ENCODE results near the gene EML4.

Gene EML4

DNA sequence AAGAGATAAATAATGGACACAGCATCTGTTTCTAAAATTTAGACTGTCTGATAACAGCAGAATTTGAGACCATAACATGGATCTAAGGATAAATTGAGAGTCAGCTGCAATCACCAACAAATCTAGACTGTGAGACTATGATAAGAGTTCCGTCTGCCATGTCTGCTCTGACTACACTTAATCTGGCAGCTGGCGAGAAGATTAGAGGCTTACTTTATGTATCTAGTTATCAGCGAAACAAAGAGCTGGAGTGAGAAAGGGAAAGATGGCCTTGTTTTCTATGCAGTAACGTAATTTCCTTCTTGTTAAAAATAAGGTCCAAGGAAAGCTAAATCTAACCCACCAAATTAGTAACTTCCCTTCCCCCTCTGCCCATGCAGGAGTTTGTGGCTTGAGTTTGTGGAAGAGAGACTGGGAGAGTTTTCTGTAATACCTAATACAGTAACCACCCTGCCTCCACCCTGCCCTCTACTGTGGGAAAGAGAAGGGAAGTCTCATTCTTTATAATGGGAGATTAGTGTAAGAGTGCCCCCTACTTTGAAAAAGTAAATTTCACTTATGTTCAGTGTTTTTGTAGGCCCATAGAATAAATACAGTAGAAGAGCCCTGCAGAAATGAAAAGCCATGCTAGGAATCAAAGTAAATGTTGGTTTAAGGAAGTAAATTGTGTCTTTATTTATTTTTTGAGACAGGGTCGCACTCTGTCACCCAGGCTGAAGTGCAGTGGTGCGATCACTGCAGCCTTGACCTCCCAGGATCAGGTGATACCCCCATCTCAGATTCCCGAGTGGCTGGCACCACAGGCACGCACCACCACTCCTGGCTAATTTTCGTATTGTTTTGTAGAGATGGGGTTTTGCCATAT lies 27.5 kb downstream of the EML4 start:
- DNase-seq (ENCODE audit: low spot score) = peak; percentile 64

DNA sequence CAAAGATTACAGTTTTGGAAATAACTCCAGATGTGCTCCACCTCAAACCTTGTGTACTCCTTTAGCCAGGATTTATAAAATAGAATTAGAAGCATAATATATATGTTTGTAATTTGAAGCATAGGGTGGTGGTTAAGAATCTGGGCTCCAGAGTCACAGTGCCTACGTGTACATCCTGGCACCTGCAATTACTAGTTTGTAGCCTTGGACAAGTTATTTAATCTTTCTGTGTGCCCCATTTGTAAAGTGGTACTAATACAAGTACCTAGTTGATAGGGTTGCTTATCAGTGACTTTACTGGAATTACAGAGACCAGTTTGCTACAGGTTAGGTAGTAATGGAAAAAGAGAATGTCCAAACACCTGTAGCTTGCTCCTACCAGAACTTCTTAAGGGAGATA lies 28.6 kb downstream of the EML4 start:
- no peak for DNase-seq (ENCODE audit: low spot score)

DNA sequence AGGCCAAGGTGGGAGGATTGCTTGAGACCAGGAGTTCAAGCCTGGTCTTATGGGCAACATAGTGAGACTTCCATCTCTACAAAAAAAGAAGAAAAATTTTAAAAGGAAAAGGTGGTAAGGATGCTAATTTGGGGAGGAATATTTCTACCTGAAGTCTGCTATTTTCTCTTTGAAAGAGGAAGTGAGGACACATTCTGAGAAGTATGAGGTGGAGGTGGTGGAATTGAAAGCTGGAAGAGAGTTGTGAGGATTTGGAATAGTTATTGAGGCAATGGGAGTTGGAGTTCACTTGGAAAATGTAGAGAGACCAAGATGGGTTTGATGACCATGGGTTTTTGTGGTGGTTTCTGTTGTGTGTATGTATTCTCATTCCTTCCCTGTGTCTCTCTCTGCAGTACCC lies 29.3 kb downstream of the EML4 start:
- no peak for DNase-seq (ENCODE audit: low spot score)

DNA sequence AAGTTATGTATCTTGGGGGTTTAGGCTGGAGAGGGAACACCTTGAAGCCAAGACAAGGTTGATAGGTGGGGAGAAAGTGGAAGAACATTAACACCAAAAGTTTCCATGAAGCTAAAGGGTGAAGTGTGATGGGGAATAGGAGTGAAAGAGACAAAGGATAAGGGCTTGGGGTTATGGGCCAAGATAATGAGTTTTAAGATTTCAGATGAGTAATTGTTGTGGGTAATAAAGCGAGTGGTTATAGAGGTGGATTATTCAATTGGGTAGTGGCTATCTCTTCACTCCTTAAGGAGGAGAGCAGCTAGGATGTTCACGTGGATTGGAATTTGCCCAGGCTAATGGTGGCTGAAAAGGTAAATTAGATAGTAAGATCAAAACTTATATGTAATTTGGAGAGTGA lies 29.8 kb downstream of the EML4 start:
- no peak for DNase-seq (ENCODE audit: low spot score)

DNA sequence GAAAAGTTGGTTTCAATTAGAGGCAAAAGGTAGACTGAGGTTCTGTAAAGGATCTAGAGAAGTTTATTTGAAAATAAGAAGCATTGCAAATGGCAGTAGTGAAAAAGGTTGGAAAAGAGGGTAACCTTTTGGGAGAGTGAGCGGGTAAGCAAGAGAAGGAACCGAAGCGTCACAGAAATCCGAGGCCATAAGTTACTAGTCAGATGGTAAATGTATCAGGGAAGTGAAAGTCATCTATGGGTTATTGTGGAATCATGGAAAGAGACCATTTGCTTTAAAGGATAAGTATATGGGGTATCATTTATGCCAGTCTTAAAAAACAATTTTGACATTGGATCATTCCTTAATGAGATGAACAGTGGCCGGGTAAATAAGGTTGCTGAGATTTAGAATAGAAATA lies 30.5 kb downstream of the EML4 start:
- DNase-seq (ENCODE audit: low spot score) = no peak

DNA sequence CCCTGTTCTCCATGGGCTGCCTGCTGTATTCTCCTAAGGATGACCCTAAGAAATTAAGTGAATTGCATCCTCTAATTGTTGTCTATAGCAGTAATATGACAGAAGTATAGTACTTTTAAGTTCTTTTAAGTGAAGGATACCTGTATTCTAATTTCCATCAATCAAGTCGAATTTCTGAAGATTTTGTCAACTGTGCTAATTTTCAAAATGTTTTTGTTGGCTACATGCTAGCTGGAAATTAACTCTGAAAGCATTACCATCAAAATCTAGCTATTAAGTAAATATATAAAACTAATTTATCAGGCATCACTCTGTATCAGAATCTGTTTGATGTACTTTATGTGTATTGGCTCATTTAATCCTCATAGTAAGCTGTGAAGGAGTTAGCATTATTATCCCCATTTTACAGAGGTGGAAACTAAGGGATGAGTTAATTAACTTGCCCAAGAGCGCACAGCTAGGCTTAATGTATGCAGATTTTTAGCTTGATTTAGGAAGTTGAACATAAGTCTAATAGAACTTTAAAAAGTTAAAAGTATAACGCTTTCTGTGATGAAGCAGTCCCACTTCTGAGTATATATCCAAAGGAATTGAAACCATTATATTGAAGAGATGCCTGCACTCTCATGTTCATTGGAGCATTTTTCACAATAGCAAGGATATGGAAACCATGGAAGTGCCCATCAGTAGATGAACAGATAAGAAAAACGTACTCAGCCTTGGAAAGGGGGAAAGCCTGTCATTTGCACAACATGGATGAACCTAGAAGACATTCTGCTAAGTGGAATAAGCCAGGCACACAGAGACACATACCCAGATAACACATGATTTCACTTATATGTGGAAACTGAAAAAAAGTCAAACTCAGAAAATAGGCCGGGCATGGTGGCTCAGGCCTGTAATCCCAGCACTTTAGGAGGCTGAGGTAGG lies 32.0 kb downstream of the EML4 start:
- no peak for DNase-seq (ENCODE audit: low spot score)

DNA sequence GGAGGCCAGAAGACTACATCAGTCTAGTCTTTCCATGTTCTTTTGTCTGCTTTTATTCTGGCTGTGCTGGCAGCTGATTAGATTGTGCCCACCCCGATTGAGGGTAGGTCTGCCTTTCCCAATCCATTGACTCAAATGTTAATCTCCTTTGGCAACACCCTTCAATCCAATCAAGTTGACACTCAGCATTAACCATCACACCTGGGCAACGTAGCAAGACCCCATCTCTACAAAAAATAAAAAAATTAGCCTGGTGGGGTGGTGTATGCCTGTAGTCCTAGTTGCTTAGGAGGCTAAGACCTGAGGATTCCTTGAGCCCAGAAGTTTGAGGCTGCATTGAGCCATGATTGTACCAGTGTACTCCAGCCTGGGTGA lies 33.5 kb downstream of the EML4 start:
- no peak for DNase-seq (ENCODE audit: low spot score)

DNA sequence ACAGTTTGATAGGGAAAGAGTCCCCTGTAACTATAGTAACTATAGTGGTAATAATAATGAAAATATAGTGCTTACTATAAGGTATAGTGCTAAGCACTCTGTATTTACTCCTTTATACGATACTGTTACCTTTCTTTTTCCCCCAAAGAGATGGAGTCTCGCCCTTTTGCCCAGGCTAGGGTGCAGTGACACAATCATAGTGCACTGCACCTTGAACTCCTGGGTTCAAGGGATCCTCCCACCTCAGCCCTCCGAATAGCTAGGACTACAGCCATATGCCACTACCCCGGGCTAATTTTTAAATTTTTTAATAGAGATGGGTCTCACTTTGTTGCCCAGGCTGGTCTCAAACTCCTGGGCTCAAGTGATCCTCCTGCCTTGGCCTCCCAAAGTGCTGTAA lies 34.6 kb downstream of the EML4 start:
- no peak for DNase-seq (ENCODE audit: low spot score)

DNA sequence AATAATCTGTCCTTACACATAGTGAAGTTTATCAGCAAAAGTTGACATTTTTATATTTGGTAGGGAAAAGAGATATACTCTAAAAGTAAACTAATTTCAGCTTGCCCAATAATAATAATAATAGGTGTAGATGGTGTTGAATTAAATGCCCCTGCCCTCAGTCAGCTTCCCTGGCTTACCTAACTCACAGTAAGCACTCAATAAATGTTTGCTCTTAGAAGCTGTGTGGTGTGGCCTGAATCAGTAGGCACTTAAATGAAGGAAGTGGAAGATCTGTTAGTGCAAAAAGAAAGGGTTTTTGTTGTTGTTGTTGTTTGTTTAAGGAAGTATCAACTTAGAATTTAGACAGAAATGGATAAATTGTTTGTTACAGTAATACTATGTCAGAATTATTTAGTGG lies 36.2 kb downstream of the EML4 start:
- DNase-seq (ENCODE audit: low spot score) = no peak

DNA sequence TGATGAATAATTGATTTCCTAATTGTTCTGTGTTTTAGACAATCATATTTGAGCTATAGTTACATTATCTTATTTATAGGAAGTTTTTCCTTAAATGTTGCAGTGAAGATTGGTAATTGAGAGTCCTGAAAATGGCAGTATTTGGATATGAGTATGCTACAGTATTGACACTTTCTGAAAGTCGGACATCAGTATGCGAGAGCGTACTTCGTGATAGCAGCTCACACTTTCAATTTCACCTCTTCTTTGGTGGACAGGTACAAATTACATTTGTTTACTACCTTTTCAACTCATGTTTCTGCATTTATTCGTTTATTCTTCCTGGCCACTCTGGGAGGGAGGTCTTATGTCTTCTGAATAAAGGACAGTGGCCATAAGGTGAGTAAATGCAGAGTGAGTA lies 38.7 kb downstream of the EML4 start:
- no peak for DNase-seq (ENCODE audit: low spot score)

DNA sequence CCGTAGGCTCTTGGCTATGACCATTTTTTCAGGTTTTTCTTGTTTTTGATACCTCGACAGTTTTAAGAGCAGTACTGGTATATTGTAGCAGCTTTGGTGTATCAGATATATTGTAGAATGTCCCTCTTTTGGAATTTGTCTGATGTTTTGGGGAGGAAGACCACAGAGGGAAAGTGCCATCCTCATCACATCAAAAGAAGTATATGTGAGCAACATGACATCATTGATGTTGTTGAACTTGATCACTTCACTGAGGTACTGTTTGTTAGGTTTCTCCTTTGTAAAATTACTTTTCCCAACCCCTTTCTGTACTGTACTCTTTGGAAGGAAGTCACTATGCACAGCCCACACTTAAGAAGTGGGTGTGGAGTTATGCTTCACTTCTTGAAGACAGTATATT lies 41.0 kb downstream of the EML4 start:
- DNase-seq (ENCODE audit: low spot score) = no peak

DNA sequence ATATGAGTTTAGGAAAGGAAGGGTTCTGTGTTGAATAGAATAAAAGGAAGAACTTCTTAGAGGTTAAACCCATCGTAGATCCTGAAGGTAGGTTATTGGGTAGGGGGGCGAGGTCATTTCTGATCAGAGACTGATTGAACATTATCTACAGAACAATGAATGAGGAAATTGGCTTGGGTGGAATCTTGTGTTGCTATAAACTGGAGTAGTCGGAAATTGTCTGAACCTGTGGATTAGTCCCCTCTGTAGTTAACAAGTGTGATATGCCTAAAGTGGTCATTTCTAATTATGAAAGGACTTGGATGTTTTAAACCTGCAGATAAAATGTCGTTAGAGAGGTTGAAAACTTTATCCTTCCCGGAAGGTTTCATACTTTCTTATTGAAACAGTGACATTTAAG lies 42.1 kb downstream of the EML4 start:
- no peak for DNase-seq (ENCODE audit: low spot score)

DNA sequence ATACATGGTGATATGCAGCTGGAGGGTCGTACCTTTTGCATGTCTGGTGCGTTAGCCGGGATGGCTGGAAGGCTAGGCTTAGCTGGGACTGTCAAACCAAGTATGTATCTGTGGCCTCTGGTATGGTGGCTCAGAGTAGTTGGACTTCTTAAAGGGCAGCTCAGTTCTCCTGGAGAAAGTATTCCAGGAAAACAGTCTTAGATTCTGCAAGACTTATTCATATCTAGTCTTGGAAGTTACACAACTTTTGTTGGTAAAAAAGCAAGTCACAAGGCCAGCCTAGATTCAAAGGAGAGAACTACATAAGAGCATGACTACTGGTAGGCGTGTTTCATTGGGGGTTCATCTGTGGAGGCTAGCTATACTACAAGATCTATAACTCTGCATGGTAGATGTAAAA lies 45.5 kb downstream of the EML4 start:
- no peak for DNase-seq (ENCODE audit: low spot score)

DNA sequence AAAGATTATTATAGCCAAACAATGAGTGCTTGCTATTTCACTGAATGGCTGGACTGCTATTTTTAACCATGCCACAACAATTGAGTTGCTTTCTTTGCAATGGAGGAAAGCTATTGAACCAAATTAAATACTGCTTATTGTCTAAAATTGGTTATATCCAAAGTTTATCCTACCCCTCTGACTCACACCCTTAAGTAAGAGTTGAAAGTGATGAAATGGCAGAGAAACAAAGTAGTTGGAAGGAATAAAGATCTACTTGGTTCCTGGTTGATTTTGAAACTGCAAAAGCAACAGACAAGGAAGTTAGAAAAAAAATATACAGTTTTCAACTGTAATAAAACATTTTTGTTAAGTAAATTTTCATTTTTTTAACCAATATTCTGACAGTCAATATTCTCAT lies 47.5 kb downstream of the EML4 start:
- DNase-seq (ENCODE audit: low spot score) = no peak

DNA sequence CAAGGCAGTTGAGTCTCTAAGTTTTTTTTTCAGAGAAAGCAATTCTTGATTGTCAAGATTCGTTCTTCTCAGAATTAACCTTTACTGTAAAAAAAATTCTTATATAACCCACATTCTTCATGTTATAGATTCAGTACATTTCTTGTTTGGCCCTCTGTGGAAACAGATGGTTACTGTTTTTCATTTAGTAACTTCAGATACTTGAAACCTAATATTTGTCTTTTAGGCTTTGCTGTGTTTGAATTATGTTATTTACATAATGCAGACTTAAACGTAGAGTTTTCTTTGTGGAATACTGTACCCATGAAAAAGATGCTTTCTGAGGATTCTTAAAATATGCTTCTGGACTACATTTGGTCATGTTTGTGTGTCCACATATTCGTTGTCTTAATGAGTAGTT lies 48.2 kb downstream of the EML4 start:
- DNase-seq (ENCODE audit: low spot score) = no peak

DNA sequence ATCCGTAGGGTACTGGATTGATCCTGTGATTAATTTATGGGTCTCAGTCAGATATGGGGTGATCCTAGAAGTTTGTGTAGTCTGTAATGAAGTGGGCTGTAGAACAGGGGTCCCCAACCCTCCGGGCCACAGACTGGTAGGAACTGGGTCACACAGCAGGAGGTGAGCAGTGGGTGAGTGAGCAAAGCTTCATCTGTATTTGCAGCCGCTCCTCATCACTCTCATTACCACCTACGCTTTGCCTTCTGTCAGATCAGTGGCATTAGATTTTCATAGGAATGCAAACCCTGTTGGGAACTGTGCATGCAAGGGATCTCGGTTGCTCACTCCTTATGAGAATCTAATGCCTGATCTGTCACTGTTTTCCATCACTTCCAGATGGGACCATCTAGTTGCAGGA lies 48.8 kb downstream of the EML4 start:
- DNase-seq (ENCODE audit: low spot score) = no peak

DNA sequence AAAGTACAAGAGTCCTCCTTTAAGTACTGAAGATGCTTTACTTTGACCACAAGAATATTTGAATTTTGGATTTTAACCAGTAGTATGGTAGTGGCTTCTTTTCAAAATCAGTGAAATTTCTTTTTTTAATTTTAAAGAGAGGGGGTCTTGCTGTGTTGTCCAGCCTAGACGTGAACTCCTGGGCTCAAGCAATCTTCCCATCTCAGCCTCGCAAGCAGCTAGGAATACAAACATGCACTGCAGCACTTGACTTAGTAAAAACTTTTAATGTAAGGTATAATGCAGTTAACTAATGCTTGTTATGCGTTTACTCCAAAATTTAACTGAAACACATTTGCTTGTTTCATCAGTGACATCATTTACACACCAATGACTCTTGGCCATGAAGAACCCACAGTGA lies 49.6 kb downstream of the EML4 start:
- DNase-seq (ENCODE audit: low spot score) = no peak

DNA sequence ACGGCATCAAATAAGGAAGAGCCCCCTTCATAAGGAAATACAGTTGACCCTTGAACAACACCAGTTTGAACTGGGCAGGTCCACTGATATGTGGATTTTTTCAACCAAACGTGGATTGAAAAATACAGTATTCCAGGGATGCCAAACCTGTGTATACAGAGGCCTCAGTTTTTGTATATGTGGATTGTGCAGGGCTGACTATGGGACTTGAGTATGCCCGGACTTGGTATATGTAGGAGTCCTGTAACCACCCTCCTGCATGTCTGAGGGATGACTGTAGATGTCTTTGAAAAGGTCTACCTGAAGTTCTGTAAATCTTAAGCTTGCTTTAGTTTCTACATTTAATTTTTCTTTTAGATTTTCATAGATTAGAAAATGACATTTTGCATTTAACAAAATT lies 50.0 kb downstream of the EML4 start:
- no peak for DNase-seq (ENCODE audit: low spot score)

DNA sequence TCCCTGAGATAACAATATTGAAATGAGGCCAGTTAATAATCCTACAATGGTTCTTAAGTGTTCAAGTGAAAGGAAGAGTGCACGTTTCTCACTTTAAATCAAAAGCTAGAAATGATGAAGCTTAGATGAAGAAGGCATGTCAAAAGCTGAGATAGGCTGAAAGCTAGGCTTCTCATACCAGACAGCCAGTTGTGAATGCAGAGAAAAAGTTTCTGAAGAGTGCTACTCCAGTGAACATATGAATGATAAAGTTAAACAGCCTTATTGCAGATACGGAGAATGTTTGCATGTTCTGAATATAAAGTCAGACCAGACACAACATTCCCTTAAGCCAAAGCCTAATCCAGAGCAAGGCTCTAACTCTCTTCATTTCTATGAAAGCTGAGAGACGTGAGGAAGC lies 51.4 kb downstream of the EML4 start:
- no peak for DNase-seq (ENCODE audit: low spot score)

DNA sequence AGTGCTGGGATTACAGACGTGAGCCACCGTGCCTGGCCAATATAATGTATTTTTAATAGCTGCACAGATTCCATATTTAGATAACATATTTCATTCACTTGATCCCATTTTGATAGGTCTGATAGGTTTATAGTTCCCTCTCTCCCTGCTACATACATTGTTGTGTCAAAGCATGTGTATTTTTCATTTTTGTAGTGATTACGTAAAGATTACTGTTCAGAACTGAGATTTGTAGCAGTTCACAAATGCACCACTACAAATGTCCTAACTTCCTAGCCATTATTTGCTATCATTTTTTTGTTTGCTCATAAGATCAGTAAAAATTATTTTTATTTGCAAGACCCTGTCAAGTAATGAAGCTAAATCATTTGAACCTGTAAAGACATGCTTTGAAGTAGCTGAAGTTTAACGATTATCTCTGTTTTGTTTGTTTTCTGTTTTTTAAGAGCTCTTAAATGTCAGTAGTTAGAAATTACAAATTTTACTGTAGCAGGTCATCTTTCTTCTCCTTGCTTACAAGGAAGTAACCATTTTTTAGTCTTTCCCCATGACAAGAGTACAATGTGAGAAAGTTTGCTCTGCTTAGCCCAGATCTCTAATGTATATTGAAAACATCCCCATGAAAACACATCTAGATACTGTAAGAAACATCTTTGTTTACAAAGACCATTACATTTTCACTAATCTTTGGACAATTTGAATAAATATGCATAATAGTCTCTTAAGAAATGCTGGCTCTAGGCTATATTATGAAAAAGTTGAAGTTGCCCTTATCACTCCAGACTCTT lies 54.1 kb downstream of the EML4 start:
- DNase-seq (ENCODE audit: low spot score) = no peak

DNA sequence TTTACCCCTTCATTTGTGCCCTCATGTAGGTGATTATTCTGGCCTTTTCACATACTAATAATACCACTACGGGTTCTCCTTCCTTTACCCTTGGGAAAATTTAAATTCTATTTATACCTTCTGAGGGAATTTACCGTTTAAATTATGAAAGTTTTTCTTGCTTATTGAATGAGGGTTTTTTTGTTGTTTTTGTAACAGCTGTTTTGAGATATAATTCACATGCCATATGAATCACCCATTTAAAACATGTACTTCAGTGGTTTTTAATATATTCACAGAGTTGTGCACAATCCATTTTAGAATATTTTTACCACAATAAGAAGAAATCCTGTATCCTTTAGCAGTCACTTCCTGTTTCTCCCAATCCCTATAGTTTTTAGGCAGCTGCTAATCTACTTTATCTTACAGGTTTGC lies 54.7 kb downstream of the EML4 start:
- no peak for DNase-seq (ENCODE audit: low spot score)

DNA sequence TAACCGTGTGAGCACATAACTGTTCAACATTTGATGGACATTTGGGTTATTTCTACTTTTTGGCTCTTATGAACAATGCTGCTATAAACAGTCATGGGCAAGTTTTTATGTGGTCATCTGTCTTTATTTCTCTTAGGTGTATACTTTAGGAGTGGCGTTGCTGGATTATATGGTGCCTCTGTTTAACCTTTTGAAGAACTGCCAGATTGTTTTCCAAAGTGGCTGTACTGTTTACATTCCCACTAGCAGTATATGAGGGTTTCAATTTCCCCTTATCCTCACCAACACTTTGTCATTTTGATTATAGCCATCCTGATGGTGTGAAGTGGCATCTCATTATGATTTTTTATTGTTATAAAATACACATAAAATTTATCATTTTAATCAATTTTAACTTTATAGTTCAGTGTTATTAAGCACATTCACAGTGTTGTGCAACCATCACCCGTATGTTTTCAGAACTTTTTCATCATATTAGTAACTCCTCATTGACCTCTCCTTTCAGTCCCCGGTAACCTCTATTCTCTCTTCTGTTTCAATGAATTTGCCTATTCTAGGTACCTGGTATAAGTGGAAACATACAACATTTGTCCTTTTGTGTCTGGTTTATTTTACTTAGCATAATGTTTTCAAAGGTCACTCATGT lies 55.4 kb downstream of the EML4 start:
- no peak for DNase-seq (ENCODE audit: low spot score)
